ENCODE data around the gene GALNT1.

Gene GALNT1

DNA sequence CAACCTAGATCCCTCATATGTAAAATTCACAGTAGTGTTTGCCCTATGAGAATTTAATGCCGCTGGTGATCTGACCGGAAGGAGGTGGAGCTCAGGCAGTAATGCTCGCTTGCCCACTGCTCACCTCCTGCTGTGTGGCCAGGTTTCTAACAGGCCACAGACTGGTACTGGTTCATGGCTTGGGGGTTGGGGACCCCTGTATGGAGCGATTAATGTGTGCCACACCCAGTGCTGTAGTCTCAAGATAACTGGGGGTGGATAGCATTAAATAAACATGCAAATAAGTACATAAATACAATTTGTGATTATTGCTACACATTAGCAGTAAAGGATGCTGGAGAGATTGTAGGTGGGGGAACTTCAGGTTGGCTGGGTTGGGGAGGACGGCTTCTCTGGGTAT lies 3.2 kb downstream of the GALNT1 start:
- DNase-seq (ENCODE audit: low read depth) = no peak
- TF ChIP-seq, protein P1, sequence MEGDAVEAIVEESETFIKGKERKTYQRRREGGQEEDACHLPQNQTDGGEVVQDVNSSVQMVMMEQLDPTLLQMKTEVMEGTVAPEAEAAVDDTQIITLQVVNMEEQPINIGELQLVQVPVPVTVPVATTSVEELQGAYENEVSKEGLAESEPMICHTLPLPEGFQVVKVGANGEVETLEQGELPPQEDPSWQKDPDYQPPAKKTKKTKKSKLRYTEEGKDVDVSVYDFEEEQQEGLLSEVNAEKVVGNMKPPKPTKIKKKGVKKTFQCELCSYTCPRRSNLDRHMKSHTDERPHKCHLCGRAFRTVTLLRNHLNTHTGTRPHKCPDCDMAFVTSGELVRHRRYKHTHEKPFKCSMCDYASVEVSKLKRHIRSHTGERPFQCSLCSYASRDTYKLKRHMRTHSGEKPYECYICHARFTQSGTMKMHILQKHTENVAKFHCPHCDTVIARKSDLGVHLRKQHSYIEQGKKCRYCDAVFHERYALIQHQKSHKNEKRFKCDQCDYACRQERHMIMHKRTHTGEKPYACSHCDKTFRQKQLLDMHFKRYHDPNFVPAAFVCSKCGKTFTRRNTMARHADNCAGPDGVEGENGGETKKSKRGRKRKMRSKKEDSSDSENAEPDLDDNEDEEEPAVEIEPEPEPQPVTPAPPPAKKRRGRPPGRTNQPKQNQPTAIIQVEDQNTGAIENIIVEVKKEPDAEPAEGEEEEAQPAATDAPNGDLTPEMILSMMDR (conservative IDR thresholded peaks at IDR 0.05; ENCODE audit: low read depth, low read length) = no peak
- H3K4me3 ChIP-seq (ENCODE audit: low read length) = no peak overlapping the region

DNA sequence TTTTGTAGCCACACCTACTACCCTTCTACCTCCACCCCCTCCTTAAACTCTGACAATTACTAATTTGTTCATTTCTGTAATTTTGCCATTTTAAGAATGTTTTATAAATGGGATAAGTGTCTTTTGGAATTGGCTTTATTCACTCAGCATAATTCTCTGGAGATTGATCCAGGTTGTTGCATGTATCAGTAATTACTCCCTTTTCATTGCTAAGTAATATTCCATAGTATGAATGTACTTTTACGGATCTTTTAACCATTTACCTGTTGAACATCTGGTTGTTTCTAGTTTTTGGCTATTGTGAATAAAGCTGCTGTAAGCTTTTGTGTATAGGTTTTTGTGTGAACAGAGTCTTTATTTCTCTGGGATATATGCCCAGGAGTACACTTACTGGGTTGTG lies 4.1 kb downstream of the GALNT1 start:
- TF ChIP-seq, protein P1 (conservative IDR thresholded peaks at IDR 0.05; ENCODE audit: low read depth, low read length) = no peak
- no peak overlapping the region for H3K4me3 ChIP-seq (ENCODE audit: low read length)
- DNase-seq (ENCODE audit: low read depth) = no peak

DNA sequence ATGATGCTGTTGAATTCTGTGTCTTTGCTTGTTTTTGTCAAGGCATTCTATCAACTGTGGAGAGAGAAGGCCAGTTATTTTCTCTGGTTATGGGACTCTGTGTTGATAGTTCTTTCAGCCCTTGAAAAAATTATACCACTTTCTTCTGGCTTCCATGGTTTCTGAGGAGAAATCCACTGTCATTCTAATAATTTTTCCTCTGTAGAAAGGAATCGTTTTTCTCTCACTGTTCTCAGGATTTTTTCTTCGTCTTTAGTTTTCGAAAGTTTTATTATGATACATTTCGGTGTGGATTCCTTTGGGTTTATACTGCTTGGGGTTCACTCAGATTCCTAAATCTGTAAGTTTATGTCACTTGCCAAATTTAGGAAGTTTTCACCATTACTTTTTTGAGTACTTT lies 6.6 kb downstream of the GALNT1 start:
- TF ChIP-seq, protein P1 (conservative IDR thresholded peaks at IDR 0.05; ENCODE audit: low read depth, low read length) = no peak
- DNase-seq (ENCODE audit: low read depth) = no peak

DNA sequence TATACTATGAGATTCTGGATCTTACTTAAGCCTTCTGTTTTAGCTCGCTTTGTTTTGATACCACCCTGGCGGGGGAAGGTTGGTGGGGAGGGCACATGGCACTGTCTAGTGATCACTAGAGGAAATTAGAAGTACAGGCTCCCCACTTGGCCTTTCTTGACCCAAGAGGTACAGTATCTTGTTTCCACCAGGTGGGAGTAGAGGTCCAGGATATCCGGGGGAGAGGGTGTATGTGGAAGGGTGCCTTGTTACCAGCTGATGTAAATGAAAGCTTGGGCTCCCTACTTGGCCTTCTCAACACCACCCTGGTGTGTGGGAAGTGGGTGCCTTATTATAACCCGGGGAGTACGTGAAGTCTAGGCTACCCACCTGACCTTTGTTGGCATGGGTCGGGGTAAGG lies 7.5 kb downstream of the GALNT1 start:
- DNase-seq (ENCODE audit: low read depth) = no peak
- H3K4me3 ChIP-seq (ENCODE audit: low read length) = no peak overlapping the region
- TF ChIP-seq, protein P1 (conservative IDR thresholded peaks at IDR 0.05; ENCODE audit: low read depth, low read length) = no peak

More for the DNA sequence above, 6.6 kb downstream of the GALNT1 start:
- no peak overlapping the region for H3K4me3 ChIP-seq (ENCODE audit: low read length)

DNA sequence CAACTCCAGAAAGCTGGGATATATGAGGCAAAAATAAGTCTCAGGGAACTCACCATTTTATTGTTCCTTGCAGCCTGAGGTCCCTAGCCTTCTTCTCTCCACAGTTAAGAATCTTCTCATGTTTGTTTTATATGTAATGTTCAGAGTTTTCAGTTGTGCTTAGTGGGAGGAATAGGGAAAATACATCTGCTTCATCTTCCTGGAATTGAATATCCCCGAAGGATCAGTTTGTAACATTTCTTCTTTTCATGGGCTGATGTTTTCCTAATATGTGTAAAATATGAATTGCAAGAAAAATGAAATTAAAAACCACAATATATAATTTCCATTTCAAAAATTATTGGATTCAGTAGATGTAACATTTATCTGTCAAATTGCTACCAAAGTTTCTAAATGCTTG lies 8.0 kb downstream of the GALNT1 start:
- no peak overlapping the region for H3K4me3 ChIP-seq (ENCODE audit: low read length)
- DNase-seq (ENCODE audit: low read depth) = no peak
- TF ChIP-seq, protein P1 (conservative IDR thresholded peaks at IDR 0.05; ENCODE audit: low read depth, low read length) = no peak

DNA sequence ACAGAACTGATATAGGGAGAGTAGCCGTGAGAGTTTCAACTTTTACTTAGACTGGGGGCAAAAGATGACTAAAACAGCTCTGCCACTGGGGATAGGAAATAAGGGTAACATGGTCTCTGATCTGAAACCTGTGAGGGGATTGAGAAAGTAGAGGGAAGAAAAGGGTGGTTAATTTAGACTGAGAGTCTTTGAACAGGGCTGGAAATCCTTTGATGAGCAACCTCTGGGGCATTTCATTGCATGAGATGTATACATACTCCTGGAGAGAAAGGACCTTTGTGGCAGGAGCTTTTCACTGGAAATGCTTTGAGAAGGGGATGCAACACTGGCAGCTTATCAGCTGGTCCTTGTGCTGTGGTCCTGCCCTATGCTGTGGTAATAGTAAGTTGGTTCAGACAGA lies 9.4 kb downstream of the GALNT1 start:
- DNase-seq (ENCODE audit: low read depth) = no peak
- TF ChIP-seq, protein P1 (conservative IDR thresholded peaks at IDR 0.05; ENCODE audit: low read depth, low read length) = no peak
- H3K4me3 ChIP-seq (ENCODE audit: low read length) = no peak overlapping the region

DNA sequence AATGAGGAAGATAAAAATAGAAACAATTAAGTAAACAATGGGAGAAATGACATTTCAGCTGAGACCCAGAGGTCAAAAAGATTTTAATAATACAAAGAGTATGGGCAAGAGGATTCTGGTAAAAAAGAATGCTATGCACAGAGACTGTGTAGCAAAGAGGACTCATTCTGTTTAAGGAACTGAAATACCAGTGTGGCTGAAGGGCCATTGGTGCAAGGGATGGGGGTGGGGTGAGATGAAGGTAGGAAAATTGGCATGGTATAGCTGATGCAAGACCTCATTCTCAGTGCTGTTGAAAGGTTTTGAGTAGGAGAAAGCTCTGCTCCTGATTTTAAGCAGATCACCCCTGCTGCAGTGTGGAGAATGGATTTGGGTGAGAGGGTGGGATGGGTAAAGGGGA lies 10.8 kb downstream of the GALNT1 start:
- H3K4me3 ChIP-seq (ENCODE audit: low read length) = no peak overlapping the region
- TF ChIP-seq, protein P1 (conservative IDR thresholded peaks at IDR 0.05; ENCODE audit: low read depth, low read length) = no peak
- no peak for DNase-seq (ENCODE audit: low read depth)
